ENCODE data around the gene LST1.
A peak's percentile ranks its signal among the peaks of the same experiment; 100 is the strongest.

DNA sequence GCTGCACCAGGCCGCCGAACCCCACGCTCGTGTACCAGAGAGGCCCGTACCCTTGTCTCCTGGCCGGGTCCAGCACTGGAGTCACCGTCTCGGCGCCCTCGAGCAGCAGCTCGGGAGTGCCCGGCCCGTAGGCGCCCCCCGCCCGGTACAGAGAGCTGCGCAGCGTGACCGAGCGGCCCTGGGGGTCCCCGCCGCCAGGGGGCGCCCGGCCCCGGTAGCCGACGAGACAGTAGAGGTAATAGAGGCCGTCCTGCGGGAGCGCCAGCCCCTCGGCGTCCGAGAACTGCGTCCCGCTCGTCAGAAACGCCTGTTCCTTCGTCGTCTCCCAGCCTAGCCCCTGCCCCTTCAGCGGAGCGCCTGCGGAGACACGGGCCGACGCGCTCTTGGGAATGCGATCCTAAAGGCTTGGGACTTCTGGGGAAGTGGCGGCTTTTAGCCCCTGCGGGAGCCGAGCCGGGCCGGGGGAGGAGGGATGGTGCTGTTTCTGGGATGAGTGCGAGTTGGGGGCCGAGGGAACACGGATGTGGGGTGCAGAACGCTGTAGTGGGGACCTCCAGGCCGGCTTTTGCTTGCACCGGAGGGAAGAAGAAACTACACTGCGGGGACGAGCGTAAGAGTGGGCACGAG is 5.2 kb upstream of the LST1 start:
- TF ChIP-seq, protein P1, sequence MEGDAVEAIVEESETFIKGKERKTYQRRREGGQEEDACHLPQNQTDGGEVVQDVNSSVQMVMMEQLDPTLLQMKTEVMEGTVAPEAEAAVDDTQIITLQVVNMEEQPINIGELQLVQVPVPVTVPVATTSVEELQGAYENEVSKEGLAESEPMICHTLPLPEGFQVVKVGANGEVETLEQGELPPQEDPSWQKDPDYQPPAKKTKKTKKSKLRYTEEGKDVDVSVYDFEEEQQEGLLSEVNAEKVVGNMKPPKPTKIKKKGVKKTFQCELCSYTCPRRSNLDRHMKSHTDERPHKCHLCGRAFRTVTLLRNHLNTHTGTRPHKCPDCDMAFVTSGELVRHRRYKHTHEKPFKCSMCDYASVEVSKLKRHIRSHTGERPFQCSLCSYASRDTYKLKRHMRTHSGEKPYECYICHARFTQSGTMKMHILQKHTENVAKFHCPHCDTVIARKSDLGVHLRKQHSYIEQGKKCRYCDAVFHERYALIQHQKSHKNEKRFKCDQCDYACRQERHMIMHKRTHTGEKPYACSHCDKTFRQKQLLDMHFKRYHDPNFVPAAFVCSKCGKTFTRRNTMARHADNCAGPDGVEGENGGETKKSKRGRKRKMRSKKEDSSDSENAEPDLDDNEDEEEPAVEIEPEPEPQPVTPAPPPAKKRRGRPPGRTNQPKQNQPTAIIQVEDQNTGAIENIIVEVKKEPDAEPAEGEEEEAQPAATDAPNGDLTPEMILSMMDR (IDR thresholded peaks at IDR 0.05) = peak; percentile 81 to 96
- no peak for TF ChIP-seq POLR2A (IDR thresholded peaks at IDR 0.05)

All from suprapubic skin (tissue), 3 donors.